NT2/D1 (cell line): ENCODE results near the gene DNAL1.

Experiments used
- SUZ12 ChIP-seq: IDR thresholded peaks from 2 replicates; pipeline ENCODE4 v1.6.1; 2011; ENCODE audit not compliant: insufficient read length, insufficient read depth; ENCODE audit errors: extremely low read depth
- YY1 ChIP-seq: IDR thresholded peaks from 2 replicates; pipeline ENCODE4 v1.6.1; 2011; ENCODE audit not compliant: insufficient read length, insufficient read depth
- ZNF274 ChIP-seq: IDR thresholded peaks from 2 replicates; pipeline ENCODE4 v1.6.1; 2011; ENCODE audit warnings: mild to moderate bottlenecking, low read depth, low read length

DNA sequence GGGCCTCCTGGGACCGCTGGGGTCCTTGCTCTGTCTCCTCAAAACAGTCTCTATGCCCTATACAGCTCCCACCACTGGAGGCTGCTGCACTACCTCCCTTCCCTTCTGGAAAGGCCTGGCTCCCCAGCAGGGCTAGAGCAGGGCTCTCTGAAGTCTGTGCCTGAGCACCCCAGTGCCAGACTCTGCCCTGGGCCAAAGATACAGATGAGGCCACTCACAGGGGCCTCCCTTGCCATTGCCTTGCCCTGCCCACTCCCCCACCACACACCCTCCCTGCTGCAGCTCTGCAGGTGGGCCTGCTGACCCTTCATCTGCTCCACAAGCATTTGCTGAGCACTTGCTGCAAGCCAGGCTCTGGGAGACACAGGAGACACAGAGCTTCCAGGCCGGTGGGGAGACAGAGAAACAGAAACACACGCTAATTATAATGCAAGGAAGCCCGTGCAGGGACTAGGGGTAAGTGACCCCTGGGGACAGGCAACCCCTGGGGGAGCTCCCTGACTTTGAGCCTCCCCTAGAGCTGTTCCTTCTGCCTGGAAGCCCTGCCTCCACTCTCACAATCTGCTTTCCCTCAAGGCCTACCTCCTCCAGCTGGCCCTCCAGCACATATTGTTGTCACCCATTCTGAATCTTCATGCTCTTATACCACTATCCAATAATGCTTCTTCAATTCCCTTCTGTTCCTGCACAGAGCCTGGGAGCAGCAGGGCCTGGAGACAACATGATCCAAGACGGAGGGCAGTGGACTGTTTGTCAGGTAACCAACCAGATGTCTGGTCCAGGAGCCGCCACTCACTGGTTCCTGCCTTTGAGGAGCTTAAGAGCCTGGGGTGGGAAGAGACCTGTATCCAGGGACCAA, 102.0 kb downstream of the DNAL1 start:
- no peak for TF ChIP-seq ZNF274
- TF ChIP-seq SUZ12: no peak
- TF ChIP-seq YY1: no peak
